Kidney capillary endothelial cell (primary cell): ENCODE results near the gene HNRNPA2B1.
A peak's percentile ranks its signal among the peaks of the same experiment; 100 is the strongest.
"Not testable (repeated sequence)": the region's sequence is repeated elsewhere in the genome, so short reads cannot be mapped to it uniquely, and the experiment has no call there.

Experiments
- DNase-seq: peaks from one replicate; pipeline ENCODE4 v3.0.0-alpha.2; 2018; ENCODE audit warnings: low spot score

Gene HNRNPA2B1

DNA sequence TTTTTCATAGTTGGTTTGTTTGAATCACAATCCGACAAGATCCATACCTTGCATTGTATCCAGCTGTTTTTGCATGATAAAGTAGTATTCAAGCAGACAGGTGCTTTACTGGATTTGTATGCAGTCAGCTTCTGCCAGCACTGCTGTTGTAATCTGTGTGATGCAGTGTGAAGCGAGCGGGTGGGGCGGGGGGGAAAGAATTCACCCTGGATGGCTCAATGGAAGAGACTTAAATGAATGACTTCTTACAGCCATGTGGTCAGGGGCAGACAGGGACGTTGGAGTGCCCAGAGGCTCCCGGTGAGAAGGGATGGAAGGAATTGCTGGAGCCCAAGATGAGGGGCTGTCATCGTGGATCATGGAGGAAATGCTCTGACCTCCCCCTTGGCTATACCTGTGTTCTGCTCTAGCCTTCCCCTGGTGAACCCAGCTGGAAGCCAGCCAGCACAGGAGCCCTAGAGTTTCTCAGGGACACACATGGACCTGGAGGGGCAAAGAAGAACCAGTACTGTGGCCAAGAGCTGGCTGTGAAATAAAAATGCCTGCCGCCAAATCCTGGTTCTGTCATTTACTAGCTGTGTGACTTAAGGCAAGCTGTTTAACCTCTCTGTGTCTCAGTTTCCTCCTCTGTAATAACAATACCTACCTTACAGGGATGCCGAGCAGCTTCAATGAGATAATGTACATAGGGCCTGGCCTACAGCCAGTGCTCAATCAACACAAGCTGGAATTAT, 34.4 kb downstream of the HNRNPA2B1 start:
- no peak for DNase-seq

DNA sequence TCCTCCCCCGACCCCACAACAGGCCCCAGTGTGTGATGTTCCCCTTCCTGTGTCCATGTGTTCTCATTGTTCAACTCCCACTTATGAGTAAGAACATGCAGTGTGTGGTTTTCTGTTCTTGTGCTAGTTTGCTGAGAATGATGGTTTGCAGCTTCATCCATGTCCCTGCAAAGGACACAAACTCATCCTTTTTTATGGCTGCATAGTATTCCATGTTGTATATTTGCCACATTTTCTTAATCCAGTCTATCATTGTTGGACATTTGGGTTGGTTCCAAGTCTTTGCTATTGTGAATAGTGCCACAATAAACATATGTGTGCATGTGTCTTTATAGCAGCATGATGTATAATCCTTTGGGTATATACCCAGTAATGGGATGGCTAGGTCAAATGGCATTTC, 36.7 kb downstream of the HNRNPA2B1 start:
- not testable (repeated sequence) for DNase-seq

DNA sequence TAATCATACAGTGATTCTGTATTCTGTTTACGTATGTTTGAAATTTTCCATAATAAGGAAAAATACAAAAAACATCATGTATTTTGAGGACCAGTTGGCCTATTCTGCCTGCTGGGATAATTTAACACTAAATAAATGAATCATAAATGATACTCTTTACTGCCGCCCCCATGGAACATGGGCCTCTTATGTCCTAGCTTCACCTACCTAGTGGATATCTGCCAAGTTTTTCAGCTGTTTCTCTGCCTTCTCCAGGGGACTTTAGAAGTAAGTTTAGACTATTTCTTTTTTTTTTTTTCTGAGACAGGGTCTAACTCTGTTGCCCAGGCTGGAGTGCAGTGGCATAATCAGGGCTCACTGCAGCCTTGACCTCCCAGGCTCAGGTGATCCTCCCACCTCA, 38.1 kb downstream of the HNRNPA2B1 start:
- DNase-seq = no peak

DNA sequence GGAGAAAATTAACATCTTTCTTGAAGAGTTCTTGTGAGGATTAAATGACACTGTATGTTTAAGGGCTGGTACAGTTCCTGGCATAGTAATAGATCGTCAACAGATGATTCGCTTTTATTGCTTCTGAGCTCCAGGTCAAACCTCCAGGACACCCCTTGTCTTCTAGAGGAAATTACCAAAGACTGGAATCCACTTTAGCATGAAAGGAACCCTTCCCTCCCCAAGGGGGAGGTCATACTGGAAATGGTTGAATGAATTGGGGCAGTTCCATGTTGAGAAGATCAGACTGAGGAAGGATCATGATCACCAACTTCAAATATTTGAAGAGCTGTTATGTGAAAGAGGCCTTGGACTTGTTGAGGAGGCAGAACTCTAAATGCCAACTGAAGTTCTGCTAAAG, 39.6 kb downstream of the HNRNPA2B1 start:
- DNase-seq = no peak

DNA sequence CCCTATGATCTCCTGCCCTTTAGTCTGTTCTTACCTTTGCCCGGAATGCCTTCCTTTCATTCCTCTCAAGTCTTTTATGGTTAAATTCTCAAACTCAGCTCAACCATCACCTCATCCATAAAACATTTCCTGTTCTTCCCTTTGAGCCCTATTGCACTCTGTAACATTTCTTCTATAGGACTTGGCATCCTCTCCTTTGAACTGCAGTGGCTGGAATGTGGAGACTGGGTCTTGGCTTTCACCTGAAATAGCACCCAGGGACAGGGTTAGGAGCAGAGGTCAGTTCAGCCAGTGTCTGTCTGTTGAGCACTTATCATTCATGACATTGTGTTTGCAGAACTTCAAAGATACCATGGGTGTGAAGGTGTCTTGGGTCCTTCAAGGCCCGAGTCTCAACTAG, 41.3 kb downstream of the HNRNPA2B1 start:
- DNase-seq = no peak

DNA sequence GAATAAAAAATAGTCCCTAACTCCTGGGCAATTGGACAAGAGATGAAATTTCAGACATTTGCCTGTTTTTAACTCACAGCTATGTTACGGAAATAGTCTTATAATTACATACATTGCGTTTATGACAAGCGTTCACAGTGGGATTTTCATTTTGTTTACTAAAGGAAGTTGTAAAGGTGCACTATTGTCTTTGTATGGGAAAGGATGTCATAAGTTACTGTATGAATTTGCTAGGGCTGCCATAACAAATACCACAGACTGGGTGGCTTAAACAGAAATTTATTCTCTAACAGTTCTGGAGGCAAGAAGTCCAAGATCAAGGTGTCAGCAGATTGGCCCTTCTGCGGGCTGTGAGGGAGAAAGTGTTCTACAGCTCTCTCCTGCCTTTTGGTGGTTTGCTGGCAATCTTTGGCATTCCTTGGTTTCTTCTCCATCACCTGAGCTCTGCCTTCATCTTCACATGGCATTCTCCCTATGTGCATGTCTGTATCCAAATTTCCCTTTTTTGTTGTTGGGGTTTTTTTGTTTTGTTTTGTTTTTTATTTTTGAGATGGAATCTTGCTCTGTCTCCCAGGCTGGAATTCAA, 42.9 kb downstream of the HNRNPA2B1 start:
- no peak for DNase-seq

DNA sequence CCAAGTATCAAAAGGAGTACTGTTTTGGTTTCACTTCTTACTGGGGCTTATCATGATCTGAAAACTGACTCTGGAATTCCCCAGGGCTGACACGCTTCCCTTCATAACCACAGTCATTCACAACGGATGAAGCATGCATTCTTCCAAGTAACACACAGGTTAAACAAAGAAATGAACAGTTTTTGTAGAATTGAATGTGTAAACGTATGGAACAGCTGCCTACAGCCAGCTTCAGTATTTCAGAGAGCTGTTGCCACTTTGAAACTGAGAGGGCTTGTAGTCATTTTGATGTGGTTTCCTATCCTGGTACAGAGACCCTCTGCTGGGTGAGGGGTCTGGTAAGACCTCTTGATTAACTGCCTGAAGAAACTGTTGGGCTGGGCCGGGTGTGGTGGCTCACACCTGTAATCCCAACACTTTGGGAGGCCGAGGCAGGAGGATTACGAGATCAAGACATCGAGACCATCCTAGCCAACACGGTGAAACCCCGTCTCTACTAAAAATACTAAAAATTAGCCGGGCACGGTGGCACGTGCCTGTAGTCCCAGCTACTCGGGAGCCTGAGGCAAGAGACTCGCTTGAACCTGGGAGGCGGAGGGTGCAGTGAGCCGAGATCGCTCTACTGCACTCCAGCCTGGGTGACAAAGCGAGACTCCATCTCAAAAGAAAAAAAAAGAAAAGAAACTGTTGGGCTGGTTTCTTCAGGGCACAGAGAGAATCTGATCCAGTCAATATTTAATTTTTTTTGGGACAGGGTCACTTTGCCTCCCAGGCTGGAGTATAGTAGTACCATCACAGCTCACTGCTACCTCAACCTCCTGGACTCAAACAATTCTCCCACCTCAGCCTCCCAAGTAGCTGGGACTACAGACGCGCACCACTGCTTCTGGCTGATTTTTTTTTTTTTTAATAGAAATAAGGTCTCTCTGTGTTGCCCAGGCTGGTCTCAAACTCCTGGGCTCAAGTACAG, 43.8 kb downstream of the HNRNPA2B1 start:
- peak; percentile 68 for DNase-seq

DNA sequence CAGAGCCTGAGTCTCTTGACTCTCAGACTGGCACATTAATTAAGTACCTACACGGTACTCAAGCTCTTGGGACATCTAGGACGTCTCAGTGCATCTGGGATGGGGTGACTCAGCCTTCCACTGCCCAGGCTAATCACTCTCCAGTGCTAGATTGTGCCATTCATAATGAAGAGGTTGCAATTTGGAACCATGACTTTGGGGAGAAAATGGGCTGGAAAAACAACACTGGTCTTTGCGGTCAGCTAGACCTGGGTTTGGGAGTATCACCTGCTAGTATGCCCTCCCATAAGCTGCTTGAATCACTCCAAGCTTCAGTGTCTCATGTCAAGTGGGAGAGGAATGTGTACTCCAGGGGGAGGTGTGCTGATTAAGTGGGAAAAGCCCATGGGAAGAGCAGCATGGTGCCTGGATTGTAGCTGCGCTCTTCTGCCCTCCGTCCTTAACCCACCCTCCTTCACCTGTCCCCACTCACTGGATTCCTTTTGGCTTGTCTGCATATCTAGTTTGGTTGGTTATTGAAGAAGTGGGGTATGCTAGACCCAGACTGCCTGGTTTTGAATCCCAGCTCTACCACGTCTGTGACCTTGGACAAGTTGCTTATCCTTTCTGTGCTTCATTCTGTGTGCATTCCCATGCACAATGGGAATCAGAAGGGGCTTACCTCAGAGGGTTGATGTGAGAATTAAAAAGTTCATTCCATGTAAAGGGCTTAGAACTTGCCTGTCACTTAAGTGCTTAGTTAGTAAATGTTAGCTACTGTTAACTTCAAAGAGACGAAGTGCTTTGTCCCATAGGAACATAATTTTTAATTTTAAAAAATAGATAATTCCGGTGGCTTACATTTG, 44.8 kb downstream of the HNRNPA2B1 start:
- DNase-seq = no peak

DNA sequence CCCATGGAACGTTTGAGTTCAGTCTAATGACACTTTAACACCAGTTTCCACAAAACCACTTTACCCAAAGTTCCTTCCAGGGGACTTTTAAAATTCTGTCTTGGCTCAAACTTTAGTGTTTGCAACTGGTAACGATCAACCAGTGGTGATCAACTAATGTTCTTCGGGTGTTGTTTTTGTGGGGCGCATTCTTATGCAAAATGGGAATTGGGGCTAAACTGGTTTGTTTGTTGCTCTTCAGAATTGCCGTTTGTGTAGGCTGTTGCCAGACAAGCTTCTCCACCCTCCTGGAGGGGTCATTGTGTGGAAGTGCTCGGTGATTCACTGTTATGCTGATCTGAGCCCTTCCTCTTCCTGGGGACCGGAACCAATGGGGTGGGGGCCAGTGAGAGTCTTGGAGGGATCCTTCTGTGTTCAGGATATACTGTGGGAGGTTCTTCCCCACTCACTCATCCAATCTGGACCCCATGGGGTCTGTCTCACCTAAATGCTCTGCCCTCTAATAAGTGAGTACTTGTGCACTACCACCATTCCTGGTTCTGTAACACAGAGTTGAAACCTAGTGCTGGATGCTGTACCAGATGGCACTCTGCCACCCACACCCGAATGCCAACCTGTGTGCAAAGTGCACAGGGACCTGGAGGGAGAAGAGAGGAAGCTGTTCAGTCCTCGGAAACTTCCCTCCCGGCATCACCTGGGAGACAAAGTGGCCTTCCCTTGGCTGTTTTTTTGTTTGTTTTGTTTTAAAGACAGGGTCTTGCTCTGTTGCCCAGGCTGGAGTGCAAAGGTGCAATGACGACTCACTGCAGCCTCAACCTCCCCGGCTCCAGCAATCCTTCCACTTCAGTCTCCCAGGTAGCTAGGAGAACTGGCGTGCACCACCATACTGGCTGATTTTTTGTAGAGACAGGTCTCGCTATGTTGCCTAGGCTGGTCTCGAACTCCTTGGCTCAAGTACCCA, 46.4 kb downstream of the HNRNPA2B1 start:
- DNase-seq = peak; percentile 84

DNA sequence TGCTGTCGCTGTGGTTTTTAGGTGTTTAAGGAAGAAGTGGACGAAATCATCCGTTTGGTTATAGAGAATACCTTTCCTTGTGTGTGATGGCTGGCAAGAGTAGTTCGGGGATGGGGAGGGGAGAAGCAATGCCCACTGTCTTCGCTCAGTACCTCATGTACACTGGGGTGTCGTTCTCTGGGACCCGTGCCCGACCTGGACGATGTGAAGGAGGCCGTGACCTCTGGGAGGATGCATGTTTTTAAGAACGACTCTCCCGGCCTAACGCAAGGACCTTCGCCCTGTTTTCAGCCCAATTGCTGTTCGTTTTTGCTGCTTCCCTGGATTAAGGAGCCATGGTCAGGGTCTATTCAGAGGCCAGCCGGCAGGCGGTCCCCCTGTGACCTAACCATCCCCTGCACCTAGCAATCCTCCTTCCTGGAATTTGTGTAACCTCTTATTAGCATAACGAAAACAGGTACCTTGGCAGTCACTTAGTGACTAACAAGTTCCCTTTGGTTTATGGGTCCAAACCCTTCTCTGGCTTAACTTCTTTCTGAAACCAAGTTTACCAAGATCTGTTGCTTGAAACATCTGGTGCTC, 47.2 kb downstream of the HNRNPA2B1 start:
- DNase-seq = no peak

DNA sequence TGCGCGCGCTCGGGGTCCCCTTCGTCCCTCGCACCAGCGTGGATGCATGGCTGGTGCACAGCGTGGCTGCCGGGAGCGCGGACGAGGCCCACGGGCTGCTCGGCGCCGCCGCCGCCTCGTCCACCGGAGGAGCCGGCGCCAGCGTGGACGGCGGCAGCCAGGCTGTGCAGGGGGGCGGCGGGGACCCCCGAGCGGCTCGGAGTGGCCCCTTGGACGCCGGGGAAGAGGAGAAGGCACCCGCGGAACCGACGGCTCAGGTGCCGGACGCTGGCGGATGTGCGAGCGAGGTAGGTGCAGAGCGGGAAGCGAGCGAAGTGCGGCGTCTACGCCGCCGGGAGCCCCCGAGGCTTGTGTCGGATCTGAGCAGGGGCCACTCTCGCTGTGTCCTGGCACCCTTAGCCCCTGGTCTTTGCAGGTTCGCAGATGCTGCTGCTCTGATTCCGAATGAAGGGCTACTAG, 47.7 kb downstream of the HNRNPA2B1 start:
- DNase-seq = not testable (repeated sequence)

DNA sequence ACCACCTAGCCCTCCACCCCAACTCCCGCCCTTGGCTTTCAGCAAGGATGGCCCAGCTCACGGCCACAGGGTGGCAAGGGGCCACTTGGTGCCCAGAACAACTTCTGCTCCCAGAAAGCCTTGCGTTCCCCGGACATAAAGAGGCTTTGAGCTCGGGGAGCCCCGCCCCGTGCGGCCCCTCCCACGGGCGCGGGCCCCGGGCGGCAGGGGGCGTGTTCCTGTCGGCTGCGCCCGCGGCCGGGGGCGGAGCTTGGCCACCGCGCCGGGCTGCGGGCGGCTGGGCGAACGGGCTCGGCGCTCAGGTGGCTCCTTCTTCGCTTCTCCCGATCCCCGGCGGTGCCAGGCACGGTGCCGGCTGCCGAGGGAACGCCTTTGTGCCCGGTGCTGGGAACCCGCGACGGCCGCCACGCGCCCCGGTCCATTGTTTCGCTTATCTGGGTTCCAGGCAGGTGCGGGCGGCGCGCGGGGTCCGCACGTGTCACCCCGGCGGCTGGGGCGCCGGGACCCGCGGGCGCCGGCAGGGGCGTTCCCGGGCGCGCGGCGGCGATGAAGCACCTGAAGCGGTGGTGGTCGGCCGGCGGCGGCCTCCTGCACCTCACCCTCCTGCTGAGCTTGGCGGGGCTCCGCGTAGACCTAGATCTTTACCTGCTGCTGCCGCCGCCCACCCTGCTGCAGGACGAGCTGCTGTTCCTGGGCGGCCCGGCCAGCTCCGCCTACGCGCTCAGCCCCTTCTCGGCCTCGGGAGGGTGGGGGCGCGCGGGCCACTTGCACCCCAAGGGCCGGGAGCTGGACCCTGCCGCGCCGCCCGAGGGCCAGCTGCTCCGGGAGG, 48.4 kb downstream of the HNRNPA2B1 start, which contains the start of gene NFE2L3:
Gene NFE2L3 (plus strand): TSS at position 246 of the 829 bp plus-strand sequence. CDS start 301 bp downstream, at position 547.
- peak; percentile 52 for DNase-seq

DNA sequence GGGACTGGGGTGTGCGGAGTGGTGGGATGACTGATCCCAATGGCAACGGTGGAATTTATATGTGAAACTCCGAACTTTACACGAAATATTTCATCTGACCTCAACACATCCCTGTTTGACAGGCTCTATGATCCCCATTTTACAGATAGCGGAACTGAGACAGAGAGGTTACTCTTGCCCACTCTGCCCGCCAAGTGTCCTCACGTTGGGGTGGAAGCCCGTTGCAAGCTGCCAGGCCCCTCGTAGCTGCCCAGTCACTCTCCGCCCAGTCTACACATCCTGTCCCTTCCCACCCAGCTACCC, 48.9 kb downstream of the HNRNPA2B1 start:
- no peak for DNase-seq

DNA sequence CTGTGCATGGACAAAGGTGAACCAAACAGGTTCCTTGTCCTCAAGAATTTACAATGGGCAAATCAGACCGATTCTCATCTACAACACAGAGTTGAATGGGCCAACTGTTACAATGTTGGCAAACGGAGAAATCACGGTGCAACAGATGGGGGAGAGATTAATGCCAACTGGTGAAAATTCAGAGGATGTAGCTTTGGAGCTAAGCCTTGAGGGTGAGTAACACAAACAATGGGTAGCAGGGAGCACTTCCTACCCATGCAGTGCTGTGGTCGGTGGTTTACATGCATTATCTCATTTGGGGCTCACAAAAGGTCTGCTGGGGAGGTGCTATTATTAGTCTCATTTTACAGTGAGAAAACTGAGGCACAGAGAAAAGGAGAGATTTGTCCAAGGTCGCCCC, 49.5 kb downstream of the HNRNPA2B1 start:
- DNase-seq = no peak

DNA sequence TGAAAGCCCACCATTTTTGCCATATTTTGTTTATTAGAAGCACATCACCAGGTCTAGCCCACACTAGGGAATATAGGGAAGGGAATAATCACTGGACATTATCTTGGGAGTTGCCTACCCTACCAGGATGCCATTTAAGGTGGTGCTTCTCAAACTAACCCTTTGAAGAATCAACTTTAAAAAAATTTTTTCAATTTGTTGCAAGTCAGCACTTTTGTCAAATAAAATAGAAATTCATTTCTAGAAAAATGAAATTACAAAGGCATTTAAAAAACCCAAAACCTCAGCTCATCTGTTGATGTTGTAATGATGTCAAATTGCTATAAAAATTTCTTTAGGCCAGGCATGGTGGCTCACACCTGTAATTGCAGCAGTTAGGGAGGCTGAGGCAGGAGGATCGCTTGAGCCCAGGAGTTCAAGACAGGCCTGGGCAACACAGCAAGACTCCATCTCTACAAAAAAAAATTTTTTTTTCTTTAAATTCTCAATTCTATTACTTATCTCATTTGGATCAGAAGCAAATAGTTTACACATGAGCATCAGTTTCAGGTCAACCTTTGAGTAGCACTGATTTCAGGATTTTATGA, 51.1 kb downstream of the HNRNPA2B1 start:
- no peak for DNase-seq

DNA sequence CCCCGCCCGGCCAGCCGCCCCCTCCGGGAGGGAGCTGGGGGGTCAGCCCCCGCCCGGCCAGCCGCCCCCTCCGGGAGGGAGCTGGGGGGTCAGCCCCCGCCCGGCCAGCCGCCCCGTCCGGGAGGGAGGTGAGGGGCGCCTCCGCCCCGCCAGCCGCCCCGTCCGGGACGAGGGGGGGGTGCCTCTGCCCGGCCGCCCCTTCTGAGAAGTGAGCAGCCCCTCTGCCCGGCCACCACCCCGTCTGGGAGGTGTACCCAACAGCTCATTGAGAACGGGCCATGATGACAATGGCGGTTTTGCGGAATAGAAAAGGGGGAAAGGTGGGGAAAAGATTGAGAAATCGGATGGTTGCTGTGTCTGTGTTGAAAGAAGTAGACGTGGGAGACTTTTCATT, 52.2 kb downstream of the HNRNPA2B1 start:
- DNase-seq = not testable (repeated sequence)

DNA sequence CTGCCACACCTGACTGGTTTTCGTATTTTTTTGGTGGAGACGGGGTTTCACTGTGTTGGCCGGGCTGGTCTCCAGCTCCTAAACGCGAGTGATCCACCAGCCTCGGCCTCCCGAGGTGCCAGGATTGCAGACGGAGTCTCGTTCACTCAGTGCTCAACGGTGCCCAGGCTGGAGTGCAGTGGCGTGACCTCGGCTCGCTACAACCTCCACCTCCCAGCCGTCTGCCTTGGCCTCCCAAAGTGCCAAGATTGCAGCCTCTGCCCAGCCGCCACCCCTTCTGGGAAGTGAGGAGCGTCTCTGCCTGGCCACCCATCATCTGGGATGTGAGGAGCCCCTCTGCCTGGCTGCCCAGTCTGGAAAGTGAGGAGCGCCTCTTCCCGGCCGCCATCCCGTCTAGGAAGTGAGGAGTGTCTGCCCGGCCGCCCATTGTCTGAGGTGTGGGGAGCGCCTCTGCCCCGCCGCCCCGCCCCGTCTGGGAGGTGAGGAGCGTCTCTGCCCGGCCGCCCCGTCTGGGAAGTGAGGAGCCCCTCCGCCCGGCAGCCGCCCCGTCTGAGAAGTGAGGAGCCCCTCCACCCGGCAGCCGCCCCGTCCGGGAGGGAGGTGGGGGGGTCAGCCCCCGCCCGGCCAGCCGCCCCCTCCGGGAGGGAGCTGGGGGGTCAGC, 52.8 kb downstream of the HNRNPA2B1 start:
- not testable (repeated sequence) for DNase-seq

DNA sequence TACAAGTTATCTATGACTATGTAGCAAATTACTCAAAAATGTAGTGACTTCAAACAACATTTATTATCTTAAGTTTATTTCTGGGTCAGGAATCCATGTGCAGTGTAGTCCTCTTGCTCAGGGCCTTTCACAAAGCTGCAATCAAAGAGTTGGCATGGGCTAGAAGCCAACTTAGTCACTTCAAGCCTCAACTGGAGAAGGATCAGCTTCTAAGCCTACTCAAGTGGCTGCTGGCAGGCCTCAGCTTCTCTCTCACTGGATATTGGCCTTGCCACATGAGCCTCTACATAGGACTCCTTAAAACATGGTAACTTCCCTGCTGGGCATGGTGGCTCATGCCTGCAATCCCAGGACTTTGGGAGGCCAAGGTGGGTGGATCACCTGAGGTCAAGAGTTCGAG, 53.5 kb downstream of the HNRNPA2B1 start:
- no peak for DNase-seq
